SHP77 (cell line): ENCODE data around the gene DCHS1.
A peak's percentile ranks its signal among the peaks of the same experiment; 100 is the strongest.

ENCODE experiments used
- DNase-seq, 2 experiments: peaks; one replicate each; lab custom pipeline; 2025; lab: John Stamatoyannopoulos, UW

DCHS1 gene

DNA sequence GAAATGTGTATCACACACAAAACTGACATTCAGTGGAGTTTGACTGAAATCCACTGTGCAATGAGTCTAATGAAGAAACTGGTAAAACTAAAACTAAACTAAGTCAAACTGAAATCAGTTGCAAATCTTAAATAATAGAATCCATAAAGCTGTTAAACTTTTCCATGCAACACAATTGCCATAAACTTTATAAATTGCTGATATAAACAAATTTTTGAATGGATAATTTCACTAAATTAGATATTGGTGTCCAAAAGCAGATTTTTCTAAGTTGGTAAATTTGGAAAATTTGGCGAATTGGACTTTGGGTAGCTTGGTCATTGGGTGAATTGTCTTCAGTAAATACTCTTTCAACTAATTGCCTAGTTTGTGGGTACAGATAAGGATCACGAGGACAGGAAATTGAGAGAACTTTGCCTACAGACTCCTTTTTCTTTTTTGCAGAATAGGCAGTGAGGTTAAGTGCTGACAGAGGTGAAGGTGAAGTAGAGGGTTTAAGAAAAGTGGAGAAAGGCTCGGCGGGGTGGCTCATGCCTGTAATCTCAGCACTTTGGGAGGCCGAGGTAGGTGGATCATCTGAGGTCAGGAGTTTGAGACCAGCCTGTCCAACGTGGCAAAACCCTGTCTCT is 14.7 kb upstream of the DCHS1 start:
- DNase-seq, result no peak

DNA sequence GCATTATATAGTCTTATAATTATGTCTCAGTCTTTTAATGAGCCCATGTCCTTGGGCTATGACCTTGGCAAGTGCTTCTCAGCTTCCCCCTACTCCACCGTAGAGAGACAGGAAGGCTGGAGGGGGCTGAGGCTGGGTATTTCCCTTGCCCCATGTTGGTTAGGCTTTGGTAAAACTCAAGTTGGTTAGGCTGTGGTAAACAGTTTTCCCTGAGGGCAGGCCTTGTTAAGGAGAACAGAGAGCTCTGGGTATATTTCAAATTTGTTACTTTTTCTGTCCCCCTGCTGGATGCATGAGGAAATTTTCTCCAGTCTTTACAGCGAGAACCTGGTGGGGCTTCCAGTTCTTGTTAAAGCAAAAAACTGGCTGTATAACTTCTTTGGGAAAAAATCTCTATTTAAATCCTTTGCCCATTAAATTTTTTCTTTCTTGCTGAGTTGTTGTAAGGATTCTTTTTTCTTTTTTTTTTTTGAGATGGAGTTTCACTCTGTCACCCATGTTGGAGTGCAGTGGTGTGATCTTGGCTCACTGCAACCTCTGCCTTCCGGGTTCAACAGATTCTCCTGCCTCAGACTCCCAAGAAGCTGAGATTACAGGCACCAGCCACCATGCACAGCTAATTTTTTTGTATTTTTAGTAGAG is 12.2 kb upstream of the DCHS1 start:
- peak in 1 of 2 experiments; percentile 0 for DNase-seq

DNA sequence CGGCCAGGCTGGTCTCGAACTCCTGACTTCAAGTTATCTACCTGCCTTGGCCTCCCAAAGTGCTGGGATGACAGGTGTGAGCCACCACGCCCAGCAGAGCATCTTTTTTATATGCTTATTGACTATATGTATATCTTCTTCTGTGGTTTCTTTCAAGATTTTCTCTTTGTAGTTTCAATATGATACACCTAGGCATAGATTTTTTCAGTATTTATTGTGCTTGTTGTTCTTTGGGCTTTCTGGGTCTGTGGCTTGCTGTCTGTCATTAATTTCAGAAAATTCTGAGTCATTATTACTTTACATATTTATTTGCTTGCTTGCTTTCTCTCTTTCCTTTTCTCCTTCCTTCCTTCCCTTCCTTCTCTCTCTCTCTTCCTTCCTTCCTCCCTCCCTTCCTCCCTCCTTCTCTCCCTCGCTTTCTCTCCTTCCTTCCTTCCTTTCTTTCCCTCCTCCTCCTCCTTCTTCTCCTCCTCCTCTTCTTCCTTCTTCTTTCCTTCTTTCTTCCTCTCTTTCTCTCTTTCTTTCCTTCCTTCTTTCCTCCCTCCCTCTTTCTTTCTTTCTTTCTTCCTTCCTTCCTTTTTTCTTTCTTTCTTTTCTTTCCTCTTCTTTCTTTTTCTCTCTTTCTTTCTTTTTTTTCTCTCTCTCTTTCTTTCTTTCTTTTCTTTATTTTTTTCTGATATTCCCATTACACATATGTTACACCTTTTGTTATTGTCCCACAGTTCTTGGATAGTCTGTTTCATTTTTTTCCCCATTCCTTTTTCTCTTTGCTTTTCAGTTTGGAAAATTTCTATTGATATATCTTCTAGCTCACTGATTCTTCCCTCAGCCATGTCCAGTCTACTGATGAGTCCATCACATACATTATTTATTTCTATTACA is 10.9 kb upstream of the DCHS1 start:
- no peak for DNase-seq

DNA sequence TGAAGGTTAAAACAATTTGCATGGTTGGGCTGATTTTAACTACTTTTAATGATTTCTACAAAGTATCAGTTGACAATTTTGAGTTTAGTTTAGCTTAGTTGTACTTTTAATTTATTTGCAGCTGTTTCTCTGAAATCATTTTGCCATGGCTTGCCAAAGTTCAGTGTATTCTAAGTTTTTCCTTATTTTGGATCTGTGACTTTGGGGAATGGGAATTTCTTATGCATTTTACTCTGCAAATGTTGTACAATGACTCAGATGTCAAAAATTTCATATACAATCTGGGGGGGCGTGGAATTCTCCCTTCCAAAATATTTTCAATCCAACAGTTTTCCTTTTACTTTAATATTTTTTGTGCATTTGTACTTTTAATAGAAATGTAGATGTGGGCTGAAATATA is 8.9 kb upstream of the DCHS1 start:
- DNase-seq, result no peak

DNA sequence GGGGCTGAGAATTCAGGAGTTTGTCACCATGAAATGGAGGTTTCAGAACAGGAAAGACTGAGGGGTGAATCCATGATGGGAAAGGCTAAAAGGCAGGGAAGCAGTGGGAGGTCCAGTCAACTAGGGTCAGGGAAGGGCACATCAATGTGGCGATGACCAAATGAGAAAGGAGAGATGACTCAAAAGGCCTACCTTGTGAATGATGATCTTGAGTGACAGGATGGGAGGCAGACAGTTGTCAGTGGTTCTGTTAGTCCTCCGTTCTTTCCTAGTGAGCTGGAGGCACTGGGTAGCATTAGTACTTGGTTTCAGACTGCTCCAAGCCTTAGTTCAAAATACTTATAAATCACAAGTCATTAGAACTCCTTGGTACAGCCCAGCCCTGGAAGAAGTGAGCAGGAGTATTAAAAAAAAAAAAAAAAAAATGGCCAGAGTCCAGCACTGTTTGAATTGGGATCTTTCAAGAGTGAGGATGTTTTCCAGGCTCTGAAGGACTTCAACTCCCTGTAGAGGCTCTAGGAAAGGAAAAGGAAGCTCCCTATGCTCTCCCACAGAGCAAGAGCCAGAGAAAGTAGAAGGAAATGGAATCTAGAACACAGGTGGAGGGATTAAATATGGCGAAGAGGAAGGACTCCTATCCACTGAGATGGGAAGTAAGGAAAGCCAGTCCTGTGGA is 8.3 kb upstream of the DCHS1 start:
- no peak for DNase-seq

DNA sequence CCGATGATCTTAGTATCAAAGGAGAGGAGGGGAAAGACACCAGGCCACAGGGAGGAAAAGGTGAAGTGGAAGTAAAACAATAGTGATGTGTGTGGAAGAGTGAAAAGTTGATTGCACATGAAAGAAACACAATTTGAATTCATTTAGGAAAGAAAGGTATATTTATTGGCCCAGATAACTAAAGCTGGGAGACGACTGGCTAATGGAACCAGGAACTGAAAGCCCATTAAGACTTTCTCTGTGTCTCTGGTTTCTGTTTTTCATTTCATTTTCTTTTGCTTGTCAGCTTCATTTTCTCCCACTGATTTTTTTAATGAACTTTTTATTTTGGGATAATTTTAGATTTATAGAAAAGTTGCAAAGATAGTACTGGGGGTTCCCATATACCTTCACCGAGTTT is 5.1 kb upstream of the DCHS1 start:
- DNase-seq, result no peak

DNA sequence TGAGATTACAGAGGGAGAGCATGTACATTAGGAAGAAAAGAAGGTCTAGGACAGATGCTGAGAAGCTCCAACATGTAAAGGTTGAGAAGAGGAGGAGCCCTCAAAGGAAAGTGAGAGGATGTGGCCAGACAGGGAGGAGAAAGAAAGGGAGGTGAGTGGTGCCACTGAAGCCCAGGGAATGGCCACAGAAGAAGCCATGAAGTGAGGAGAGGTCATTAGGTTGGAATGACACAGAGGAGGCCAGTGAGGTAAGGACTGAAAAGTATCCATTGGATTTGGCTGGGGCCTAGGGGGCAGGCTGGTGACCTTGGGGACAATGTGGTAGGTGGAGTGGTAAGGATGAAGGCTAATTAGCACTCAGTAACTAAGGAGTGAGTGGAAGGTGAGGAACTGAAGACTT is 3.0 kb upstream of the DCHS1 start:
- no peak for DNase-seq

DNA sequence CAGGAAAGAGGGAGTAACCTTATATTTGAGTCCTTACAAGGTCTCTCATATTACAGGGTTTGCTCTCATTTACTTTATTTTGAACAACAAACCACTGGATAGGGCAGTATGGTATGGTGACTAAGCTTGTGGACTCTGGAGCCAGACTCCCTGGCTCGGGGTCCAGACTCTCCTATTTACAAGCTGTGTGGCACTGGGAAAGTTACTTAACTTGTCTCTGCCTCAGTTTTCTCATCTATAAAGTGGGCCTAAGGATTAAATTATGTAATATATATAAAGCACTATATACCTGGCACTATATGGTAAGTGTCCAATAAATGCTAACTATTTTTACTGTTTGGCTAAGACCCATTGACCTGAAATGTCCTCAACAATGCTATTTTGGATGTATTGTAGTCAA is 1.7 kb upstream of the DCHS1 start:
- no peak for DNase-seq

DNA sequence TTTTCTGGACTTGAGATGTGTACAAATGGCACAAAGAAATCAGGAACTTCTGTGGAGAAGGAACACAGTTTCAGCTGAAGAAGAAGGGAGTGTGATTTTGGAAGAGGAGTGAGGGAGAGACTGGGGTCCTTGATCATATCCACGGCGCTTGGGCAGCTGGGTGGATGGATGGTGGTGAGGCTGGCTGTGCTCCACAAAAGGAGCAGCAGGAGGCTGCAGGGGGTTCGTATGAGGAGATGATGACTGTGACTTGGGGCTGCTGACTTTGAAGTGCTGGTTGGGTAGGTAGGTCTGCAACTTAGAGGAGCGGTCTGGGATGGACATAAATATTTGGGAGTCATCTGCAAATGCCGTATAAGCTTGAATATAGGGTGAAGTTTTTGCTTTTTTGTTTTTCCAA is 1.3 kb upstream of the DCHS1 start:
- DNase-seq, result no peak

DNA sequence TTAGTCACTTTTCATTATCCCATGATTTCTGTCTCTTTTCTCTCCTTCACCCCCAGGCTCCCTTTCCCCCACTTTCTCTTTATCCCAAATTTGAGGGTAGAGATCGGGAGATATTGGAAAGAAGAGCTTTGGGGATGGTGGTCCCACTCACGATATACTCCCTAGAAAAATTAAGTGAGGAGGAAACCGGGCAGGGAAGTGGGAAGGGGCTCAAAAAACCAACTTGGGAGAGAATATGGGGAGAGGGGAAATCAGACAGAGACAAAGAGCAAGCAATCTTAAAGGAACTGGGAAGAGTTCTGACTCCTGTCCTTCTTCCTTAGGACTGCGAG is 941 bp upstream of the DCHS1 start:
- no peak for DNase-seq

DNA sequence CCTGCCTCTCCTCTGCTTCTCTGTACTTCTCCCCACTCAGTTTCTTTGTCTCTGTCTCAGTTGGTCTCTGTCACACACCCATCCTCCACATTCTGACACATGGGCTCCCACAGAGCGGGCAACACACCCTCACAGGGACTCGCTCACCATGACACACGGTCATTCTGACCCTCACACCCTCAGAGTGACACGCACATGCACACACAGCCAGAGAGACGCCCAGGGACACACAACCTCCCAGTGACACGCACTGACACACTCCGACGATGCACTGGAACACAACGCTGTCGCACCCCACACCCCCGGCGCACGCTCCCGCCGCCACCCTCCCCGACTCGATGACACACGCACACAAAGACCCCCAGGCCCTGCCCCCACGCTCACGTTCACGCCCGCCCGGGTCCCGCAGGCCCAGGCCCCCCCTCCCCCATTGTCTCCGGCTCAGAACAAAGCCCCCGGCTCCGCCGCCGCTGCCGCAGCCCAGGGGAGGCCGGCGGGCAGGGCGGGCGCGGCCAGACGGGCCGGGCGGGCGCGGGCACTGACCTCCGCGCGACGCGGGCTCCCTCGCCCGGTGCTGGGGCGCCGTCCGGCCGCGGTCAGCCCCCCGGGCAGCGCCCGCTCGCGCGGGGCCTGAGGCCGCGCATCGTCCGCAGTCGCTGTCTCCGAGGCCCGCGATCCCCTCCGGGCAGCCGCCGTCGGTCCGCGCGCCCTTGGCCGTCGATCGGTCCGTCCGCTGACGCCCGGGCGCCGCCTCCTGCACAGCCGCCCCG is 404 bp downstream of the DCHS1 start:
- DNase-seq, result no peak

DNA sequence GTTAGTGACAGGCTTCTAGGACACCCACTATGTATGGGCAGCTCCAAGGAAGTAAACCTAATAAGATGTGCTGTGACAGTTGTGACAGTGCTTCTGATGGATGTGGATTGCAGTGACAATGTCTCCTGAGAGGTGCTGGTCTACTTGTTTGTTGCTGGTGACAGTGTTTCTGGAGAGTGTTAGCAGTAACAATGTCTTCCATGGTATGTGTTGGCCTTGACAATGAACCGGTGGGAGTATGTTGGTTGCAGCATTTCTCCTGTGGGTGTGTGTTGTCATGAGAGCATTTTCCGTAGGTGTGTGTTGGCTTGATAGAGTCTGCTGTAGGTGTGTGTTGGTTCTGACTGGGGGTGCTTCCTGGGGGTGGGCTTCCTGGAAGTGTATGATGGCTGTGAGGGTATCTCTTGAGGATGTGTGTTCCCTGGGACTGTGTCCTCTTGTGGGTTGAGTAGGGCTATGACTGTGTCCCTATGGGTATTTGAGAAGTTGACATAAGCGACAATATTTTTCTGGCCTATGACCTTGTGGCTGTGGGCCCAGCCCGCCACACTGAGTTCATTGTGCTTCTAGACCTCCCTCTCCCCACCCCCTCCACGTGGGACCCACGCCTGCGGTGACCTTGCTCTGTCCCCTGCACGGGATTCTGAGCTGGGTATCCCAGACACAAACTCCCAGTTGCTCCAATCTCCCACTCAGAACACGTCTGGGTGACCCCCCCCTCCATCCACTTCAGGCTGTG is 1.2 kb downstream of the DCHS1 start:
- DNase-seq, result no peak

DNA sequence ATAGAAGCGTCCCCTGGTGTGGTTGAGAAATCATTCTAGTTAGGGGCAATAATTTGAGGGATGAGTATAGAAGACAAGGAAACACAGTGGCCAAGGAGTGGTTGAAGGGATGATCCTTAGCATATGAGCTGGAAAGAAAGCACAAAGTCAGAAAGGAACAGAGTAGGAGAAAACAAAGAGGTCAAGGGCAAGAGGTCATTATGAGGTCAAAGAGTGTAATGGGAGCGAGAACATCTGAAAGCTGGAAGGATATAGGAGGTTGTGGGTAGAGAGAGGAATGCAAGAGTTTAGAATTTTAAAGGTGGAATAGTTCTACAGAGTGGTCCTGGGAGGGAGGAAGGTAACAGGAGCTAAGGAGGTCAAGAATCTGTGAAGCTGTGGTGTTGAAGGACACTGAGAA is 2.0 kb downstream of the DCHS1 start:
- no peak for DNase-seq

DNA sequence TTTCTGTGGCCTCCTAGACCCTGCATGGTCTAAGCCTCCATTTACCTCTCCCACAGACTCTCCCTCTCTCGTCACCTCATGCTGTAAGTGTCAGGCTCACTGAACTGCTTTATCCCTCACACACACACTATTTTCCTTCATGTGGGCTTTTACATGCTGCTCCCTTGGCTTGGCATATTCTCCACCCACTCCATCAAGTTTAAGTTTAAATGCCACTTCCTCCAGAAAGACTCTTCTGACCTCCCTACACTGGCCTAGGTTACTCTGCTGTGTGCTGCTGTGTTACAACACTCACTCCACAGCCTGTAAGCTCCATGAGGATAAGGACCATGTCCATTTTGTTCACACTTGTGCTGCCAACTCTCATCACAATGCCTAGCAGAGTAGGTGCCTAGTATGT is 2.5 kb downstream of the DCHS1 start:
- no peak for DNase-seq

DNA sequence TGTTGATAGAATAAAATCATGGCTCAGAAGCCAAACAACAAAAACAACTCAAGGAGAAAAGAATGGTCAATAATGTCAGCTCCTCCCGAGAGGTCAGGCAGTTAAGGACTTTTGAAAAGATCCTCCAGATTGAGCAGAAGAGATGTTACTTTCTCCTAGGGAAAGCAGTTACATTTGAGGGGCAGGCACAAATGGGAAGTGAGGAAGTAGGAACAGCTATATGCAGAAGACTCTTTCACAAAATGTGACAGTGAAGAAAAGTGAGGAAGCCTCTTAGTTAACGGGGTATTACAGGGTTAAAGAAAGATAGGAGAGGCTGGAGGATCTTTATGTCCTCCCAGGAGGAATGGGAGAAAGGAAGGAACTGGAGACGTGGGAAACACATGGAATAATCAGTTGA is 3.4 kb downstream of the DCHS1 start:
- no peak for DNase-seq

DNA sequence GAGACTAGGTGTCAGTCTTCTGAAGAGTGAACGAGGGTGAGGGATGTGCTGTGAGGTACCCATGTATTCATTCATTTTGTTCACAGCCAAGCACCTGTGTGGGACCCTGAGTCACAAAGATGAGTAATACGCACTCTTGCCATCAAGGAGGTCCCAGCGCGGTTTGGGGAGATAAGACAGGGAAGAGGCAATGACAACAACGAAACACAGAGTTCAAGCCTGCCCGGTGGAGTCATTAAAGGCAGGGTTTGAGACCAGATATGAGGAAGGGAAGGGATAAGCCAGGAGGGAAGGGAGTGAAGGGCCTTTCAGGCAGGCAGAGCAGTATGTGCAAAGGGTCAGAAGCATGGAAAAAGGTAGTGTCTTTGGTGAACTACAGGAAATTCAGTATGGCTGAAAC is 4.6 kb downstream of the DCHS1 start:
- no peak for DNase-seq

DNA sequence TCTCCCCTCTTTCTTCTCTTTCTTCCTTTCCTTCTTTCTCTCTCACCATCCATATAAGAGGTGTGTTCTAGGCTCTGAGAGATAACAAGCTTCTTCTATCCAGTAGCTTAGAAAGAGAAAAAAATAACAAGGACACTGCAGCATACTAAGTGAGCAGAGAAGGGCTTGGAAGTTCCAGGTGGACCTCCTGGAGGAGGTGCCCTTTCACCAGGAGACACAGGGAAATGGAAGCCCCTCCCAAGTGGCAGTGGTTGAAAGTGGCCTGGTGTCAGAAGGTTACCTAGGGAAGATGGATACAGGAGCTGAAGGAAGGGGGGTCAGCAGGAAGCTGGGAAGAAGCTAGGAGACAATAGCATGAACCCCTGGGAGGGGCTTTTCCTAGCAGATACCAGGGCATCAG is 5.5 kb downstream of the DCHS1 start:
- DNase-seq, result no peak

DNA sequence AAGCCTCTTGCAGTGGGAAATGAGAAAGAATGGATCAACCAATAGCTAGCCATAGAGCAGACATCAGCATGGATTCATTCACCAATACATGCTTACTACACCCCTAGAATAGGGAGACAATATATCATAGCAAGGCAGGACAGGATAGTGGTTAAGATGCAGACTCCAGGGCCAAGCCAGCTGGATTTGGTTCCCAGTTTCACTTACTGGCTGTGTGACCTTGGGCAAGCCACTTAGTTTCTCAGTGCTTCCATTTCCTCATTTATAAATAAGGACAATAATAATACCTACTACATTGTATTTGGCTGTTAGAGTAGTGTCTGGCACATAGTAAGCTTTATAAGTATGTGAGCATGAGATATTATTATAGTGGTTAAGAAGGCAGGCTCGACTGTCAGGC is 7.1 kb downstream of the DCHS1 start:
- DNase-seq, result no peak

DNA sequence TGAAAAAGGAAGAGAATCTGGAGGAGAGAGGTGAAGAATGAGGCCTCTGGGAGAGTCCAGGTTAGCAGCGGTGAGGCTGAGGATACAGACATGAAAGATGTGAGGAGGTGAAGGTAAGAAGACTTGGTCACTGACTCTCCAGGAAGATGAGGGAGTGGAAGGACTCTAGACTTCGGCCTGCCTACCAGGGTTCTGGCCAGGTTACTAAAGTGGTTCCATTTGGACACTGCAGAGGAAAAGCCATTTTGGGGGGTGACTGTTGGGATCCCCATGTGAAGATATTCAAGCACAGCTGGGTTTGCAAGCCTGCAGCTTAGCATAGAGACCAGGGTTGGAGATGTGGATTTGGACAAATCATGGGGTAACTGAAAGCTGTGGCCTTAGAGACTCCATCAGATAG is 7.8 kb downstream of the DCHS1 start:
- no peak for DNase-seq

DNA sequence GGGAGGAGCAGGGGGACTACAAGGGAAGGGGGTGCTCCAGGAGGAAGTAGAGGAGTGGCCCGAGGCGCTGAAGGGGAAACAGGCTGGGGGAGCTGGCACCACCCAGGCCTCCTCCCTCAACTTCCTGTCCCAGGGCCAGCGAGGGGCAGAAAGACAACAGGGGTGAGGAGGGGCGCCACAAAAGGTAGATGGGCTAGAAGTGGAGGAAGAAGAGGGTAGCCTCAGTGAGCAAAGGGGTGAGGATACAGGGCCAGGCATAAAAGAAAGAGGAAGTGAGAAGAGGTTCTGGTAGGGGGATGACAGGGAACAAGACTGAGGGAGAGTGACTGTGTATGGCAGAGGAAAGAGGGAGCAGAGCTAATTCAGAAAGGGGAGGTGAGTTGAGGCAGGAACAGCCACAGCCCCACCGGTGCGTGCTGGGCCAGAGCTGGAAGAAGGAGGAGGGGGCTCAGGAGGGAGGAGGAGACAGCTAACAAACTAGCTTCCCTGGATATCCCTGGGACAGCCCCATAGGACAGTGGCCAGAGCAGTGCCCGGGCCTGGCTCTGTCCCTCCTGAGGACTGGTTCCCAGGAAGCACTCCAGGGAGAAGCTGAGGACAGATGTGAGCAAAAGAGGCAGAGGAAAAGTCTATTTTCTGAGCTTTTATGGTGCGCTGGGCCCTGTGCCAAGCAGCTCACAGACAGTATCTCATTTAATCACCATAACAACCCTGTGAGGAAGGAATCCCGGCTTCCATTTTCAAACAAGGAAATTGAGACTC is 8.5 kb downstream of the DCHS1 start:
- no peak for DNase-seq

DNA sequence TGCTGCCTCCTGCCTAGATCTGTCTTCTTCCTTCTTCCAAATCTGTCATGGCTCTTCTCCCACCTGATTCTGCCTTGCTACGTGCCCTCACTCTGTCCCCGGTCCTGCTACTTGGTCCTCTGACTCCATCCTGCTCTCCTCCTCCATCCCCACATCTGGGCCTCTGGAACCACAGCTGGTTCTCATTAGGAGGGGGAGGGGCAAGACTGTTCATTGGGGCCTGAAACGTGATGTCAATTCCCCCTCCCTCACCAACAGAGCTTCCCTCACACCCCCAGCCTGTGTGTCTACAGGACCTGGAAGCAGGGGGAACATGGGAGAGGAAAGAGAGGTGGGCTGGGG is 9.1 kb downstream of the DCHS1 start:
- no peak for DNase-seq
